CD4-positive, alpha-beta T cell treated with Interleukin-15 for 1 hour (primary cell): ENCODE measurements around the gene SYNRG.
"Not testable (repeated sequence)": the region's sequence is repeated elsewhere in the genome, so short reads cannot be mapped to it uniquely, and the experiment has no call there.

Experiments
- DNase-seq: peaks from one replicate; pipeline ENCODE4 v3.0.0-alpha.2; 2020

SYNRG gene, protein sequence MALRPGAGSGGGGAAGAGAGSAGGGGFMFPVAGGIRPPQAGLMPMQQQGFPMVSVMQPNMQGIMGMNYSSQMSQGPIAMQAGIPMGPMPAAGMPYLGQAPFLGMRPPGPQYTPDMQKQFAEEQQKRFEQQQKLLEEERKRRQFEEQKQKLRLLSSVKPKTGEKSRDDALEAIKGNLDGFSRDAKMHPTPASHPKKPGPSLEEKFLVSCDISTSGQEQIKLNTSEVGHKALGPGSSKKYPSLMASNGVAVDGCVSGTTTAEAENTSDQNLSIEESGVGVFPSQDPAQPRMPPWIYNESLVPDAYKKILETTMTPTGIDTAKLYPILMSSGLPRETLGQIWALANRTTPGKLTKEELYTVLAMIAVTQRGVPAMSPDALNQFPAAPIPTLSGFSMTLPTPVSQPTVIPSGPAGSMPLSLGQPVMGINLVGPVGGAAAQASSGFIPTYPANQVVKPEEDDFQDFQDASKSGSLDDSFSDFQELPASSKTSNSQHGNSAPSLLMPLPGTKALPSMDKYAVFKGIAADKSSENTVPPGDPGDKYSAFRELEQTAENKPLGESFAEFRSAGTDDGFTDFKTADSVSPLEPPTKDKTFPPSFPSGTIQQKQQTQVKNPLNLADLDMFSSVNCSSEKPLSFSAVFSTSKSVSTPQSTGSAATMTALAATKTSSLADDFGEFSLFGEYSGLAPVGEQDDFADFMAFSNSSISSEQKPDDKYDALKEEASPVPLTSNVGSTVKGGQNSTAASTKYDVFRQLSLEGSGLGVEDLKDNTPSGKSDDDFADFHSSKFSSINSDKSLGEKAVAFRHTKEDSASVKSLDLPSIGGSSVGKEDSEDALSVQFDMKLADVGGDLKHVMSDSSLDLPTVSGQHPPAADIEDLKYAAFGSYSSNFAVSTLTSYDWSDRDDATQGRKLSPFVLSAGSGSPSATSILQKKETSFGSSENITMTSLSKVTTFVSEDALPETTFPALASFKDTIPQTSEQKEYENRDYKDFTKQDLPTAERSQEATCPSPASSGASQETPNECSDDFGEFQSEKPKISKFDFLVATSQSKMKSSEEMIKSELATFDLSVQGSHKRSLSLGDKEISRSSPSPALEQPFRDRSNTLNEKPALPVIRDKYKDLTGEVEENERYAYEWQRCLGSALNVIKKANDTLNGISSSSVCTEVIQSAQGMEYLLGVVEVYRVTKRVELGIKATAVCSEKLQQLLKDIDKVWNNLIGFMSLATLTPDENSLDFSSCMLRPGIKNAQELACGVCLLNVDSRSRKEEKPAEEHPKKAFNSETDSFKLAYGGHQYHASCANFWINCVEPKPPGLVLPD (N-terminal part only)

GRCh38 chr17:37609170-37610040 is at the start of gene SYNRG:
TSS of gene SYNRG (minus strand) at chr17:37609418. CDS start at chr17:37609355, 63 bp downstream.
- DNase-seq = peak; percentile 96

DNA sequence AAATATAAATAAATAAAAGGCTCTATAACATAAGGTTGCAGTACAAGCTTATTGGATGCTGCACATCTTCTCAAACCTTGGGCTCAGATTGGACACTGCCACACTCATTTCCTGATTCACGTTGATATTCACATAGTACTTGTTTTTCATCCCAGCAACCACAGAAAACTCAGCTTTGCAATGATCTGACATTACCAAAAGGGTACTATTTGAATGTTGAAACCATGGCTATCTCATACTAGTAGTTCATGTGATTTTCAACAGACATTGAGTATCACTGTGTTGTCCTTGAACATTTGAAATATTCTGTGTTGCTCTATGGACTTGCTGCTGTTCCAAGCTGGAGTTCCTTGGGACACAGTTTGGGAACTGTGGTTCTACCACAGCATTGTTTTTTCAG is 48.0 kb upstream of the SYNRG start:
- DNase-seq = no peak

DNA sequence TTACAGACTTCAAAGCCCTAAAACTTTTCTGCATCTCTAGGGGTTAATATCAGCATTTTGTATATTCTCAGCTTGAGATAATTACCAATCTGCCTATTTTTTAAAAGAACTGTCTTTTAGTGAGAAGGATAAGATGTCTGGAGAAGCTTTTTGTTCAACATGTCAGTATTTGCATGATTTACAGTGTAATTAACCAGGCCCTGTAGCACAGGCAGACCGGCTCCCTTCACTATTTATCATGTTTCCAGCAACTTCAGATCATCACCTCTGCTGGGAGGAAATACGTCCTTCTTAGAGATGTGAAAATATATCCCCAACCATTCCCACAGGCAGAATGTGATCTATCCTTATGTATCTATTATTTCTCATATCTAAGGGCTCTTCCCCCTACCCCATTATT is 42.6 kb upstream of the SYNRG start:
- DNase-seq = no peak

DNA sequence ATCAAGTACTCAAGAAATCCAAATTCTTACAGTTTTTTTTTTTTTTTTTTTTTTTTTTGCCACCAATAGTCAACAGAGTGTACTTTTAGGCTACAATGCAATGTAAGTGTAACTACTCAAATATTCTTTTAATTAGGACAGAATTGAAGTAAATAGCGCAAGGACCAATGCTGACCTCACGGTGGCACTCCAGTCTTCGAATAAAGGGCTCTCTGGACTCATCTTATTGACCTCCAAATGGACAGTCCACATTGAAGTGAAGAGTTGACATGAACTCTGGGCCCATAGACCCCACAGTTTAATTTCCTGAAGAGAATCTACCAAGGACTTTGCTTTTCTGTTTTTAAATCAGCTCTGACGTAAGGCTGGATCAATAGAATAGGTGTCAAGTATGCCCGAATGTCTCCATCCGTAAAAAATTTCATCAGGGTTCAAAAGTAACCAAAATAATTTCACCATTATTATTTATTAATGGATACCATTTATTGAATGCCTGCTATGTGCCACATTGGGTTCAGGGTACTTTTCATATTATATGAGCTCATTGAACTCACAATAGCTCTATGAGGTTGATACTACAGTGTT is 41.3 kb upstream of the SYNRG start:
- no peak for DNase-seq

GRCh38 chr17:37648555-37648954 is 39.3 kb upstream of the SYNRG start:
- no peak for DNase-seq

DNA sequence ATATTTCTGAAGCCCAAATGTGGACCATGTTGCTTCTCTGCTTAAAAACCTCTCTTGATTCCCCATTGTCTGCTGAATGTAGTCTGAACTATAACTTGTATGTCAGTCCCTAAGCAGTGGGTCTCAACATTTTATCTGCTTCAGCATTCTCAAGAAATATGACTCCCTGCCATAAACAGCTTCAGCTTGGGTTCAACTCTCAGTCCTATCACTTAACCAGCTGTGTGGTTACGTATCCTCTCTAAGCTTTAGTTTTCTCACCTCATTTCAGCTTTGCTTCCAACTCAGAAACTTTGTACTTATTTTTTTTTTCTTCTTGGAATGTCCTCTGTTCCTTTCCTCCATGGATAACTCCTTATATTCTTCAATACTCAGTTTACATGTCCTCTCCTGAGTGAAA is 38.6 kb upstream of the SYNRG start:
- no peak for DNase-seq

DNA sequence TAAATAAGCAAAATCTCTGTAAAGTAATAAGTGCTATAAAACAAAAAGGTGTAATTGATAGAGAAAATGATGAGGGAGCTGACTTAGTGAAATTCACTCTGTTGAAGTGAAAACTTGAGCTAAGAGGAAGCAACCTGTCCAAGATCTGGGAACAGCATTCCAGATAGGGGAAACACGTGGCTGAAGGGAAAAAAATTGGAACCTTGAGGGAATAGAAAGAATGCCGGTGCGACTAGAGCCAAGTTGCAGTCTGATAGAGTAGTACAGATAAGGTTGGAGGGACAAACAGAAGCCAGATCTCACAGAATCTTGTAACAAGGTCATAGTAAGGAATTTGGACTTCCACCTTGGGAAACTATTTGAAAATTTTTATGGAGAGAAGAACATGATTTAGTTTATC is 34.7 kb upstream of the SYNRG start:
- DNase-seq = no peak

GRCh38 chr17:37643118-37643766 is 34.0 kb upstream of the SYNRG start, which contains the start of gene DDX52:
TSS of gene DDX52 (minus strand) at chr17:37643446. CDS start at chr17:37643420, 26 bp downstream.
- DNase-seq = peak; percentile 92

DNA sequence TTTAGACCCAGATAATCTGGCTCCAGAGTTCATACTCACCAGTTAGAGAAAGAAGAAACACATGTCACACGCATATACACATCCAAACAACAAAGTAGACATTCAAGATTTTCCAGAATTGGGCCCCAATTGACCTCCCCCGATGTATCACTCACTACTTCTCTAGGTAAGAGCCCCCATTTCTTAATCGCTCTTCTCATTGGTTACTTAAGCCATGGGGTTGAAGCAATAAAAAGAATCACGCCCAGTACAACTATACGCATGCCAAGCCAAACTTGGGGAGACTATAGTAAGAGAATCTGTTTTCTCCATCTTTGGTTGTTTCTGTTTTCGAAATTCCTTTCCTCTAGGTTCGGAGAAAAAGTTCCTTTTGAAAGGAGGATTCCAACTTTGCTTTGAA is 33.5 kb upstream of the SYNRG start:
- no peak for DNase-seq

- no peak for DNase-seq
Measured at GRCh38 chr17:37640015-37640414, 30.8 kb upstream of the SYNRG start.

GRCh38 chr17:37637956-37638355 is 28.7 kb upstream of the SYNRG start:
- no peak for DNase-seq

- not testable (repeated sequence) for DNase-seq
Measured at GRCh38 chr17:37616430-37616829, 7.2 kb upstream of the SYNRG start.

- DNase-seq = no peak
Measured at GRCh38 chr17:37614823-37615222, 5.6 kb upstream of the SYNRG start.

- DNase-seq = no peak
Measured at GRCh38 chr17:37614391-37614790, 5.2 kb upstream of the SYNRG start.

GRCh38 chr17:37610971-37611370 is 1.8 kb upstream of the SYNRG start:
- DNase-seq = no peak

DNA sequence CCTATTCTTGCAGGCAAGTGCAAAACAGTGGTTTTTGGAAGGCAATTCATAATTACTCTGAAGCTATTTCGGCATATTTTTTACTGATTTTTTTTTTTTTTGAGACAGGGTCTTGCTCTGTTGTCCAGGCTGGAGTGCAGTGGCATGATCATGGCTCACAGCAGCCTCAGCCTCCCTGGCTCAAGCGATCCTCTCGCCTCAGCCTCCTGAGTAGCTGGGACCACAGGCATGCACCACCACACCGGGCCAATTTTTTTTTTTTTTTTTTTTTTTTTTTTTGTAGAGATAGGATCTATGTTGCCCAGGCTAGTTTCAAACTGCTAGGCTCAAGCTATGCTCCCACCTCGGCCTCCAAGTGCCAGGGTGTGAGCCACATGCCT is 813 bp upstream of the SYNRG start:
- not testable (repeated sequence) for DNase-seq

DNA sequence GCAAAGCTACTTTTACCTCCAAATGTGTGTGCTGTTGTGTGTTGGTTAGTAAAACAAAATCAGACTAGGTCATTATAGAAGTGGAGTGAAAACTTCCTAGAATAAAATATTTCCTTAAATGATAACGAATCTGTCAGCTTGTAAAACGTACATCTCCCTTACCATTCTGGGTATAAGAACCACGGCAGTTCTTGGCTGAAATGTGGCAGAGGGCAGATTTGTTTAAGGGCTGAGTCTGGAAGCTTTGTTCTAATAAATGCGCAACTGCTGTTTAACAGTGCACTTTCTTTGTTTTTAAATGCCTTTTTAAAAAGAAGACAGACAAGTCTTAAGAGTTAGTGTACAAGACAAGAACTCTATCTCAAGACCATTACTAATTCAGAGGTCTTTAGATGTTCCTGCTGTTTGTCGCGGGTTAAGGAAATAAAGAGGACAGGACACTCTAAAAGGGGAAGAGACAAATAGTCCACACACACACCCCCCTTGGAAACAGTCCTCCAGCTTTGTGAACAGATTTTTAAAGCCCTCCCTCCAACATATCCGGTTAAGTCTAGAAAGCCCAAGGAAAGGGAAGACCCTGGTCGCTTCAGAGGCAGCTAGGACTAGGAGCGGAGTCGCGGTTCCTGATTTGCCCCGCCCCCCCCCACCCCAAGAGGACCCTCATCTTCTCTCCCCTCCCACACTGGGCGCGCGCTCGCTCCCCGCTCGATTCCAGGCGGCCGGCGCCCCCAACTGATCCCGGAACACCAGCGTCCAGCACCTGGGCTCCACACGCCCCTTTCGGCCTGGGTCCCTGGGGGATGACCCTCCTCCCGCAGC is 658 bp downstream of the SYNRG start:
- DNase-seq = no peak

GRCh38 chr17:37607637-37608331 is 1.4 kb downstream of the SYNRG start:
- DNase-seq = peak; percentile 20

GRCh38 chr17:37605813-37606505 is 3.3 kb downstream of the SYNRG start:
- DNase-seq = peak; percentile 33
